ENCODE results near the gene HDAC4. TPM values are rescaled to one million over a fixed set of nuclear protein-coding genes. Genes with fewer than 3 reads are reported as not detected.
A peak's percentile ranks its signal among the peaks of the same experiment; 100 is the strongest.

HDAC4 gene
- total and polyA plus RNA-seq, 2 donors from 2014 or later = 2.2 to 56.8 TPM

- FAIRE-seq (no peak), DNase-seq (no peak)
- no peaks in the 10 kb centered on the region for H3K36me3 ChIP-seq (ENCODE audit: control insufficient read depth in 2 of 3, insufficient read depth in 3 of 3, low read length in 3 of 3)
- H3K4me3 ChIP-seq (ENCODE audit: low read length in 3 of 3) = no peak overlapping the region
- H3K27ac ChIP-seq (ENCODE audit: low read depth in 2 of 2, low read length in 2 of 2) = no peak overlapping the region
- no peak overlapping the region for H3K9ac ChIP-seq (ENCODE audit: low read length in 3 of 3)
- no peaks in the 10 kb centered on the region for H3K9me3 ChIP-seq (ENCODE audit: control insufficient read depth in 2 of 3, insufficient read depth in 1 of 3, low read length in 3 of 3)
- H3K4me1 ChIP-seq (ENCODE audit: control insufficient read depth in 2 of 3, insufficient read depth in 2 of 3, low read depth in 1 of 3, low read length in 3 of 3) = no peaks in the 10 kb centered on the region
- no peak for TF ChIP-seq CTCF (IDR thresholded peaks at IDR 0.05; ENCODE audit: borderline replicate concordance, extremely low read depth, insufficient read depth)
- intact Hi-C loops (cut with DNase I) = no loop called here
- H3K27me3 ChIP-seq (ENCODE audit: control insufficient read depth, insufficient read depth, low read length) = no peaks in the 10 kb centered on the region
Measured at GRCh38 chr2:239042046-239042445, 358.8 kb downstream of the HDAC4 start.

- Histone ChIP-seq H3K9me3 (ENCODE audit: control insufficient read depth in 2 of 3, insufficient read depth in 1 of 3, low read length in 3 of 3) (no peaks in the 10 kb centered on the region), H3K4me3 (ENCODE audit: low read length in 3 of 3) (no peak overlapping the region), H3K27me3 (ENCODE audit: control insufficient read depth, insufficient read depth, low read length) (no peaks in the 10 kb centered on the region), H3K4me1 (ENCODE audit: control insufficient read depth in 2 of 3, insufficient read depth in 2 of 3, low read depth in 1 of 3, low read length in 3 of 3) (no peaks in the 10 kb centered on the region), H3K27ac (ENCODE audit: low read depth in 2 of 2, low read length in 2 of 2) (no peak overlapping the region), H3K9ac (ENCODE audit: low read length in 3 of 3) (no peak overlapping the region), H3K36me3 (ENCODE audit: control insufficient read depth in 2 of 3, insufficient read depth in 3 of 3, low read length in 3 of 3) (no peaks in the 10 kb centered on the region)
- DNase-seq (no peak), FAIRE-seq (no peak)
- no peak for TF ChIP-seq CTCF (IDR thresholded peaks at IDR 0.05; ENCODE audit: borderline replicate concordance, extremely low read depth, insufficient read depth)
- intact Hi-C loops (cut with DNase I) = no loop called here
Measured at GRCh38 chr2:239041062-239041461, 359.8 kb downstream of the HDAC4 start.

- no peaks in the 10 kb centered on the region for H3K9me3 ChIP-seq (ENCODE audit: control insufficient read depth in 2 of 3, insufficient read depth in 1 of 3, low read length in 3 of 3)
- no peak overlapping the region for H3K4me3 ChIP-seq (ENCODE audit: low read length in 3 of 3)
- DNase-seq (peak in 3 of 5 donors; percentile 36 to 46 (median 37)), FAIRE-seq (no peak)
- H3K9ac ChIP-seq (ENCODE audit: low read length in 3 of 3) = no peak overlapping the region
- intact Hi-C loops (cut with DNase I) = no loop called here
- no peaks in the 10 kb centered on the region for H3K36me3 ChIP-seq (ENCODE audit: control insufficient read depth in 2 of 3, insufficient read depth in 3 of 3, low read length in 3 of 3)
- no peak for TF ChIP-seq CTCF (IDR thresholded peaks at IDR 0.05; ENCODE audit: borderline replicate concordance, extremely low read depth, insufficient read depth)
- H3K27me3 ChIP-seq (ENCODE audit: control insufficient read depth, insufficient read depth, low read length) = no peaks in the 10 kb centered on the region
- no peak overlapping the region for H3K27ac ChIP-seq (ENCODE audit: low read depth in 2 of 2, low read length in 2 of 2)
- H3K4me1 ChIP-seq (ENCODE audit: control insufficient read depth in 2 of 3, insufficient read depth in 2 of 3, low read depth in 1 of 3, low read length in 3 of 3) = no peaks in the 10 kb centered on the region
Measured at GRCh38 chr2:239040152-239040761, 360.6 kb downstream of the HDAC4 start.

- H3K4me1 ChIP-seq (ENCODE audit: control insufficient read depth in 2 of 3, insufficient read depth in 2 of 3, low read depth in 1 of 3, low read length in 3 of 3) = no peaks in the 10 kb centered on the region
- no peaks in the 10 kb centered on the region for H3K36me3 ChIP-seq (ENCODE audit: control insufficient read depth in 2 of 3, insufficient read depth in 3 of 3, low read length in 3 of 3)
- H3K27me3 ChIP-seq (ENCODE audit: control insufficient read depth, insufficient read depth, low read length) = no peaks in the 10 kb centered on the region
- DNase-seq (no peak), FAIRE-seq (no peak)
- H3K9ac ChIP-seq (ENCODE audit: low read length in 3 of 3) = no peak overlapping the region
- intact Hi-C loops (cut with DNase I) = no loop called here
- no peaks in the 10 kb centered on the region for H3K9me3 ChIP-seq (ENCODE audit: control insufficient read depth in 2 of 3, insufficient read depth in 1 of 3, low read length in 3 of 3)
- no peak overlapping the region for H3K27ac ChIP-seq (ENCODE audit: low read depth in 2 of 2, low read length in 2 of 2)
- no peak overlapping the region for H3K4me3 ChIP-seq (ENCODE audit: low read length in 3 of 3)
- no peak for TF ChIP-seq CTCF (IDR thresholded peaks at IDR 0.05; ENCODE audit: borderline replicate concordance, extremely low read depth, insufficient read depth)
Measured at GRCh38 chr2:239039479-239039861, 361.4 kb downstream of the HDAC4 start.
